Measurements from ENCODE around the gene AUNIP. TPM values are rescaled to one million over a fixed set of nuclear protein-coding genes. Genes with fewer than 3 reads are reported as not detected.
A peak's percentile ranks its signal among the peaks of the same experiment; 100 is the strongest.

AUNIP gene
- total and polyA plus RNA-seq, 2 of the 8 experiments (the other 6 are each of a cell fraction or from before 2014, with no cell fraction given): 18.6 to 23.2 TPM

GRCh38 chr1:25871704-25872494 is 12.6 kb upstream of the AUNIP start:
- whole genome bisulfite sequencing, 2 experiments (ENCODE audit: extremely low coverage in 1 of 2, insufficient coverage in 1 of 2, insufficient read length in 1 of 2, insufficient replicate concordance in 2 of 2, low coverage in 1 of 2, low lambda C conversion rate in 2 of 2, missing lambda C conversion rate in 1 of 2): 89% methylated on average over 9 of the region's 9 CpGs; no CpG with 5 or more reads in 1 of the 2 experiments

More at GRCh38 chr1:25871704-25872494, 12.6 kb upstream of the AUNIP start:
- Histone ChIP-seq H3K4me2 (ENCODE audit: insufficient read depth in 1 of 2, low read depth in 2 of 2, low read length in 2 of 2) (no peak overlapping the region), H4K91ac (replicated peaks; ENCODE audit: insufficient read length, low read length) (no peak overlapping the region), H2BK12ac (ENCODE audit: low read depth, low read length) (no peak overlapping the region), H3K27ac (ENCODE audit: low read depth, low read length) (no peak overlapping the region), H2BK5ac (ENCODE audit: low read depth, low read length) (peak overlapping the region; percentile 60; the same call in 1 of the 2 replicates), H2BK20ac (ENCODE audit: low read length) (no peak overlapping the region), H3K9me3 (ENCODE audit: insufficient read depth in 2 of 2, low read depth in 1 of 2, low read length in 1 of 2) (no peaks in the 10 kb centered on the region), H4K8ac (ENCODE audit: extremely low read depth, insufficient read depth, low read length) (no peak overlapping the region; the same call in 1 of the 2 replicates), H3K4me3 (ENCODE audit: extremely low read depth in 1 of 4, insufficient read depth in 2 of 4, low read depth in 3 of 4, low read length in 4 of 4) (no peak overlapping the region), H2BK120ac (replicated peaks; ENCODE audit: low read depth, low read length) (no peak overlapping the region), H3K23me2 (ENCODE audit: low read depth, low read length) (peaks cover 8% of the 10 kb centered on the region), H3K56ac (replicated peaks; ENCODE audit: insufficient read length, low read depth, low read length) (no peak overlapping the region), H4K5ac (ENCODE audit: insufficient read length, low read depth, low read length) (no peak overlapping the region), H3K79me2 (ENCODE audit: control insufficient read depth in 1 of 2, insufficient read depth in 2 of 2, low read length in 2 of 2) (no peaks in the 10 kb centered on the region), H3K27me3 (replicated peaks in 1 of 4; ENCODE audit: control insufficient read depth in 3 of 4, extremely low read depth in 1 of 4, insufficient read depth in 3 of 4, low read length in 3 of 4) (peaks cover 0 to 2% (median 0%) of the 10 kb centered on the region in 4 experiments; a peak in 3 of 7 replicates), H3K14ac (ENCODE audit: insufficient read length) (no peak overlapping the region), H4K20me1 (replicated peaks in 1 of 2; ENCODE audit: control insufficient read depth in 1 of 2, insufficient read depth in 2 of 2, low read length in 2 of 2) (no peaks in the 10 kb centered on the region), H3K4ac (replicated peaks; ENCODE audit: insufficient read length, low read depth, low read length) (no peak overlapping the region), H2BK15ac (ENCODE audit: low read length) (no peak overlapping the region), H3K79me1 (ENCODE audit: low read depth, low read length) (peaks cover 2% of the 10 kb centered on the region), H3K23ac (ENCODE audit: insufficient read length) (no peak overlapping the region), H3K4me1 (replicated peaks in 1 of 4; ENCODE audit: control insufficient read depth in 3 of 4, insufficient read depth in 4 of 4, low read length in 3 of 4) (peaks cover 3 to 24% (median 20%) of the 10 kb centered on the region in 4 experiments), H3K36me3 (ENCODE audit: control insufficient read depth in 2 of 4, insufficient read depth in 4 of 4, low read length in 3 of 4) (no peaks in the 10 kb centered on the region), H2AFZ (ENCODE audit: low read length) (no peak overlapping the region), H3K9ac (replicated peaks in 1 of 4; ENCODE audit: extremely low read depth in 1 of 4, low read depth in 3 of 4, low read length in 3 of 4) (no peak overlapping the region; a peak in 1 of 7 replicates), H2AK5ac (ENCODE audit: low read depth, low read length) (peak overlapping the region; percentile 53; the same call in 1 of the 2 replicates), H3K18ac (ENCODE audit: extremely low read depth, low read length) (no peak overlapping the region)
- TF ChIP-seq E2F6 (IDR thresholded peaks at IDR 0.05) (no peak), SUZ12 (IDR thresholded peaks at IDR 0.05; ENCODE audit: low read length) (no peak), KDM1A (IDR thresholded peaks at IDR 0.05; ENCODE audit: borderline replicate concordance, low read length) (peak; percentile 90)
- DNase-seq (ENCODE audit: low read depth in 1 of 2, low spot score in 2 of 2) (no peak), FAIRE-seq (no peak)
- CTCF ChIA-PET (ENCODE audit: partially characterized antibody): interaction anchor here (0.6 to 1.0 kb wide), 2 partner anchors 24 to 46 kb away, joined by 3 to 4 read pairs; no protein-coding TSS in a partner anchor
- POLR2A ChIA-PET (ENCODE audit: partially characterized antibody): interaction anchor here (0.6 to 1.0 kb wide), 2 partner anchors 29 to 39 kb away, joined by 3 read pairs; no protein-coding TSS in a partner anchor

All from H1 (cell line).